Sciatic nerve (tissue), 2 donors: ENCODE data around the gene SMAD2. TPM values are rescaled to one million over a fixed set of nuclear protein-coding genes. Genes with fewer than 3 reads are reported as not detected.
A peak's percentile ranks its signal among the peaks of the same experiment; 100 is the strongest.

ENCODE experiments used
- ATAC-seq: fragments of 200-7000 bp; cut with Tn5 transposase; one replicate; pipeline ENCODE4 v1.9.1; 2020; ENCODE audit warnings: mild to moderate bottlenecking, moderate library complexity
- DNase-seq: peaks from one replicate; pipeline ENCODE4 v3.0.0-alpha.2; 2020; ENCODE audit warnings: low spot score
- intact Hi-C: fragments of 100-400 bp; cut with DNase I; formaldehyde crosslinking; loops from one replicate; pipeline ENCODE4 v1.14.2; 2022
- total RNA-seq: library from RNA; stranded (reverse); fragmentation: NEBNext Ultra II Directional; extraction: Animal tissue kit (Norgen Biotek cat#: 25700); gene quantifications from one replicate; pipeline ENCODE4 v1.2.1, GENCODE V29; 2021
- donor health status: DM: no; HTN: no; CAD: no.
- donor health status: DM: no; HTN: no; CAD: no.

SMAD2 gene
- total RNA-seq, 1 donor from 2014 or later, result 170 TPM

DNA sequence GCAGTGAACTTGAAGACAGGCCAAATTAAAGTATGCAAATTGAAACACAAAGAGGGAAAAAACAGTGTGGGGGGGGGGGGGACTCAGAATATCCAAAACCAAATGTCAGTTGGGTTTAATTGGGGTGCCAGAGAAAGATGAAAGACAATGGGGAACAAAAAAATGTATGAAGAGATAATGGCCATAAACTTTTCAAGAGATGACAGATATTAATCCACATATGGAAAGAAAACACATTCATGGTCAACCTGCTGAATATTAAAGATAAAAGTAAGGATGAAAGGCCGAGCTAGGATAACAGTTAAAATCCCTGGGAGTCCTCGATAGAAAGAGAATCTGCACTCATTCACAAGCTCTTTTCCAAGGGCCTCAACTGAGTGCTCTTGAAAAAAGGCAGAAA, 26.6 kb downstream of the SMAD2 start:
- intact Hi-C loops, result no loop called here
- no peak for DNase-seq
- ATAC-seq, result no peak

DNA sequence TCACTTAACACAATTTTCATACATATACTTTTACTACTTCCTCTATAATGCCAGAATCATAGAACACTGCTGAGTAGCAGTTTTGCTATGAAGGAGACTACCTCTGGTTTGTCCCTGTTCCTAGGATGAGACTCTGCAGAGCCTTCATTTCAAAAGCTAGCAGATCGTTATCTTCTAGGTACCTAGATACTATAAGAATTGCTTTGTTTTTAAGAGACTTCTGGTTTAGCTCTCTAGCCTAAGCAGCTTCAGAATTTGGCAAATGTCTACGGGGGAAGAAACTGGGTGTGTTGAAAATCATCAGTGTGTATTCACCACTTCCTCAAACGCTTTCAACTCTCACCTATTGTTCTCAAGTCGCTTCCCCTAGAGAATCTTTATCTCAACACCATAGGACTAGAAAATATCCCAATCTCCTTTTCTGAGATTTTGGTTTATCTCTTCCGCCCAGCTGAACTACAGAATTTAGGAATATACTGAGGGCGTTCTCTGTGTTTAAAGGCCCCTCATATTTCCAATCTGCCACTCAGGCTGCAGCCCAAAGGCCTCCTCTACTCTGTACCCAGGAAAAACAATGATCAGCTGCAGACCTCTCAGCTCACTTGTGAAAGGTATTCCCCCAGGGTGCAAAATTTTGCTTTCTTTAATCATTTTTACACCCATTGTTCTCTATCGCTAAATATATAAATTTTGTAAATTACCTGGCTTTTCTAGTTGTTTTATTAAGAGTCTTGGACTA, 28.7 kb downstream of the SMAD2 start:
- ATAC-seq, result peak; percentile 42
- DNase-seq, result no peak
- intact Hi-C loops, result no loop called here

DNA sequence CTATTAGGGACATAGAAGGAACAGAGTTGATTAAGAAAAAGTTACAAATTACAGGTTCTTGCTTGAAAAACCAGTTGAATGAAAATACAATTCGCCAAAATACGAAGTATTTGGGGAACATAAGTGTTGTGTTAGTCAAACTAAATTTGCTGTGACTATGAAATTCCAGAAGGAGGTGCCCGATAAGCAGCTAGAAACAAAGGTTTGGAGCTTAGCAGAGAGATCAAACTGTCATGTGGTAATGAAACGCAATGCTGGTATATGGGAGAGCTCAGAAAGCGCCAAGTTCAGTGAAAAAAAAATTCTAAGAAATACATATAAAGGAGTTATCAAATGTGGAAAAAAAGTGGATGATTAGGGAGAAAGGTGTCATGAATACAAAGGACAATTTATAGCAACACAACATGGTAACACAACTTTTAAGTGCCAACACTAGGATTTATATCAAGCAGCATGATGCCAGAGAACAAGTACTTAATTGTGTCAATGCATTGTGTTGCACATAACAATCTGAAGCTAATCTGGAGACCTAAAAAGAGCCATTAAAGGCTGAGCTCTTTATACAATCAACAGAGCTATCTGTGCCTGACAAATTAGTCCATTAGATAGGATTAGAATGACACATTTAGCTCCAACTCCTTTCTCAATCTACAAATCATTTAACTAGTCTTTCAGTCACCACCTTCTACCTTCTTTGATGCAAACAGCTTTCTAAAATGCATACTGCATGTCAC, 31.2 kb downstream of the SMAD2 start:
- DNase-seq (no peak), ATAC-seq (no peak)
- intact Hi-C loops, result no loop called here

DNA sequence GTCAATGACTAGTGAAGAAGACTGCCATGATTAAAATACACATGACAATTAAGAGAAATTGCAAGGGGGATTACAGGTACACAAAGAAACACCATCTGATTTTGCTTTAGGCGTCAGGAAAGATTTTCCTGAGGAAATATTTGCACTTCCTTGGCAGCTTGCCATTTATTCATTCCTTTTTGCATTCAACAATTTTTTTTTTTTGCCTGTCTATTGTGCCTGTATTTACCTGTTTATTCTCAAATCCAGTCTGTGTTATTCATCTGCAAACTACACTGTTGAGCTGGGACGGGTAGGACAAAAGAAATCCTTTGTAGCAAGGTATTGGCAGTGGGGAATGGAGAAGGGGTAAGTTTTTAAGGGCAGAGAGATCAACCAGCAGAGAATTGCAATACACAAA, 31.8 kb downstream of the SMAD2 start:
- intact Hi-C loops, result no loop called here
- ATAC-seq (no peak), DNase-seq (no peak)

DNA sequence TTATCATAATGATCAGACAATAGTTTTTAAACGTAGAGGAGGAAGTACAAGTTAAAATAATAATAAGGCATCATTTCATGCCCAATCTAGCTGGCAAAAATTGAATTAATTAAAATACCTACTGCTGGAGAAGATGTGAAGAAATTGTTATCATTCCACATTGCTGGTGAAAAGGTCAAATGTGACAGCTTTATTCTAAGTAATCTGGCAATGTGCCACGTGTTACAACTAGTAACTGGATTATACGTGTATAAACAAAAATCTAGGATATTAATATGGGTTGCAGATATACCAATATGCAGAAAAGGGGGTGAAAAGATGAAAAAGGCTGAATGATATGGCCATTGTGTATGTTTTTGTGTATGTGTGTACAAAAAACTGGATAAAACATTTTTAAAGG, 32.4 kb downstream of the SMAD2 start:
- ATAC-seq, result no peak
- no peak for DNase-seq
- intact Hi-C loops, result no loop called here

DNA sequence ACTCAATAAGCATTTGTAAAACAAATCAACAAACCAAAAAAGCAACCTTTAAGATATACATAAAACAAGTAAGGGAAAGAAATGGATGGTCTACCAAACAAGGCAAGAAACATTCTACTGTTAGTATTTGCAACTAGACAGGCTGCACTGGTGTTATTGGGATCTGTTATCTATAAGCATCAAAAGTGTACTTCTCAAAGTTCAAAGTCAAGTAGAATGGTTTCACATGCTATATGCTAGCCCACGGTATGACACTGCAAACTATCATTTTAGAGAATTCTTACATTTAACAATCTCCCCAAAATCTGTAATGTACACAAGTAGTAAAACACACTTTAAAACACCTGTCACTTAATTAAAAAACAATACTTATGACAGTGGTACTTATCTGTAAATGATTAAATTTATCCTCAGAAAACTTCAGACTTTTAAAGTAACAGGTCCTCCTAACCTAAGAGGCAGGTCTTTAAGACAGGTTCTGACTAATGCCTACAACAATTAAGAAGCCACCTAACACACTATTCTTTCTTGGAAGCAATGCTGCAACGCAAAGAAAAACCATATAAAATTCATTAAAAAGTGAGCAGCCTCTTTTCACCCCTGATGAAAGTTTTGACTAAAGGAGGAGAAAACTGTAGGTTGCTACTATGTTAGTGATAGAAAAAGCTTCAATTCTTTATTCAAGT, 34.8 kb downstream of the SMAD2 start:
- DNase-seq (no peak), ATAC-seq (no peak)
- intact Hi-C loops, result no loop called here

DNA sequence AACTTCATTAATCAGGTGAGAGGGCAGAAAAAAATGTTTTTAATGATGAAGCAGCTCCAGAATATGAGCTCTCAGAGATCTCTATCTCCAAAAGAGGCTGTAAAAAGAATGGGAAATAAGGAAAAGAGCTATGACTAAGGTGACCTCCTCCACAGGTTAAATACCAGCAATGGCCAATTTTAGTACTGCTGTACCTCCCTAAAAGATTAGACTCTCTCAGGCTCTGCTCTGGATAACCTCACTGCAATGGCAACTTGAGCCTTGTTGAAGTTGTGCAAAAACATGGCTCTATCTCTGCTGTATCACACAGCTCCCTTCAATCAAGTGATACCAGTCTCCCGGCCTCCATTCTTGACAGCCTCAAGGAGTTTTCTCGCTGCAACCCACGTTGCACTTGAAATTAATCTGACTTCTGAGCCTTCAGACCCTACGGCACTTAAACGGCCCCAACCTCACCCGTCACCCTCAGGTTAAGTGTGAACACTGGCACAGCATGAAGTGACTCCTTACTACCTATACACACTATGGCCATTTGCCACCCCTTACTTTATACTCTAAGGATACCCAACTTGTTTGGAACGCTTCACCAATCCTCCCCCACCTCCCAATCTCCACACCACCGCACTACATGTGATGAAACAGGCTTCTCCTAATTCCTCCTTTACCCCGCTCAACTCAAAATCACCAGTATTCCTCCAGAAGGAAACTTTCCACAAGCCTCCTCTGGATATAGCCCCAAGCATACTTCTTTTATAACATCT, 36.3 kb downstream of the SMAD2 start:
- no peak for ATAC-seq
- DNase-seq, result no peak
- intact Hi-C loops, result no loop called here

DNA sequence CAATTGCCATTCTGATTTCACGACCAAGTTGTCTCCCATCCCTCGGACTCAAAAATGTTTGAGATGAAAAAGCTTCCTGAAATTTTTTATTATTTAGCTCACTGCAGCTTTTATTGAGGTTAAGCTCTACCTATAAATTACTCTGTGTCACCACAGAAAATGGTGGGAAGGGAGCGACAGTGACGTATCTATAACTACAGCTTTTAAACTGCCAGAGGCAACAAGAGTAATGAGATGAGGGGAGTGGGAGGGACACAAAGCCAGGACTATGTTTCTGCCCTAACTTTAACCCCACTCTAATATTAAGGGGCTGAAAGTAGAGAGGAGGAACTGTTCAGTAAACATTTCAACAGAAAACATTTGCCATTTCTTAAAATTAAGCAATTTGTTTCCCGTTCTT, 37.4 kb downstream of the SMAD2 start:
- ATAC-seq (no peak), DNase-seq (no peak)
- intact Hi-C loops, result no loop called here

DNA sequence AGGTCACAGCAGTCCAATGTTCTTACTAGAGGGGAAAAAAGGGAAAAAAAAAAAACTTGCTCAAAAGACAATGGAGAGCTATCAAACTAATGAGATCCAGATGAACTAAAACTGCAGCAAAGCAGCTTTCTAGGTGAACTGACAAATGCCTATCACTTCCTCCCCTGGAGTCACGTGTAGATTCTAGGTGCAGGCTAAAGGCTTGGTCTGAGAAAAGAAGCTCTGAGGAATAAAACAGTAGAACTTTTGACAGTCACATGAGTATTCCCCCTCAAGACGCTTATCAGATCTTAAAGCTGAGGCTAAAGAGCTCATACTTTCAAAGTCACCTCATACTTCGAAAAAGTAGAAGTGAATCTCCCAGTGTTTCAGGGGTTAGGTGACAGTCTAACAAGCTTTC, 42.3 kb downstream of the SMAD2 start:
- no peak for DNase-seq
- intact Hi-C loops, result no loop called here

DNA sequence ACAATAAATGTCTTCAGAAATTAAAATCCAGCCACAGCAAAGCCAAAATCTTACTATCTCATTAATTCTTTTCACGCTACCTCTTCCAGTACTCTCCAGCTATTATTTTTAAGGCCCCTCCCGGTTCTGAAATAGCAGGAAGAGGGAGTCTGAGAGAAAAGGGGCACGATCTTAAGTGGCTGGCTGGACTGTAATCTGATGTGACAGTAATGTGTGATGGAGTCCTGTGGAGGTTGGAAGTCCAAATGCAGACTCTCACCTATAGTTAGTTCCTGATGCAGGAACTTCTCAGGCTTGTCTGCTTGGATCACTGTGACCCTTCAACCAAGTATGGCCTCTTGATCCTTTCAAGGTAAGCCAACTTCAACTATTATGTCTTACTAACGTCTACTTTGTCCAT, 43.2 kb downstream of the SMAD2 start:
- intact Hi-C loops, result no loop called here
- DNase-seq (no peak), ATAC-seq (no peak)

More for the DNA sequence above, 42.3 kb downstream of the SMAD2 start:
- ATAC-seq, result no peak

DNA sequence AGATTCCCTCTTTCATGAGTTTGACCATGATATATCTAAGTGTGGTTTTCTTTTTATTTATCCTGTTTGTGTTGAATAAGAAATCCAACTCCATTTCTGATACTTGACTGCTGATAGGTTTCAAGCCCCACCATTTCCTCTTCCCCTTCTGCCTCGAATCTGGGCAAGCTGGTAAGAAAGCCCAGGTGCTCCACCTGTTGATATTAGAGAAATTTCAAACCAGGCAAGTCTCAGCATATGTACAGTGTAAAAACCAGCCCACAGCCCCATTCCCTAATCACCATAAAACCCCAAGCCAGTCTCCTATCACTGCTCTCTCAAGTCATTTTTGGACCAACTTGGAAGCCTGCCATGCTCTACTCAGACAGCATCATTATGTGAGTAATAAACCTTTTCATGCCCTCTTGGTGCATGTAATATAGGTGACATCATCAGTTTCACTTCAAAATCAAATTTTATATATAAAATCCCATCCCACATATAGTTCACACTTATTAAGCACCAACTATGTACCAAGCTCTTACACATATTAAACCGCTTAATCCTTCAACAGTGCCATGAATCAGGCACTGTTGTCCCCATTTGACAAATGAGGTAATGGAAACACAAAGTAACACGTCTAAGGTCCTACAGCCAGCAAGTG, 46.6 kb downstream of the SMAD2 start:
- no peak for ATAC-seq
- DNase-seq, result no peak
- intact Hi-C loops, result no loop called here

DNA sequence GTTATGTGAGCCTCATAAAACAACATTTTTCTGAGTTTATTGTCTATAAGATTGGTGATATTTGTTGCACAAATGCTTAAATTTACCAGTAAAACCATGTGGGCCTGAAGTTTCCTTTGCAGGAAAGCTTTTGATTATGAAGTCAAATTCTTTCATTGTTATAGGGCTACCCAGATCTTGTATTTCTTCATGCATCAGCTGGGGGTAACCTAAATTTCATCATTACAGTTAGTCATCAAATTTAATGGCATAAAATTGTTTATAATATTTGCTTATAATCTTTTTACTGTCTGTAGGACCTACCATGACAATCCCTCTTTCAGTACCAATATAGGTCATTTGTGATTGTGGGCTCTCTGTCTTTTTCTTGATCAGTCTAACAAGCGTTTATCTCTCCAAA, 47.8 kb downstream of the SMAD2 start:
- intact Hi-C loops, result no loop called here
- ATAC-seq (no peak), DNase-seq (no peak)

DNA sequence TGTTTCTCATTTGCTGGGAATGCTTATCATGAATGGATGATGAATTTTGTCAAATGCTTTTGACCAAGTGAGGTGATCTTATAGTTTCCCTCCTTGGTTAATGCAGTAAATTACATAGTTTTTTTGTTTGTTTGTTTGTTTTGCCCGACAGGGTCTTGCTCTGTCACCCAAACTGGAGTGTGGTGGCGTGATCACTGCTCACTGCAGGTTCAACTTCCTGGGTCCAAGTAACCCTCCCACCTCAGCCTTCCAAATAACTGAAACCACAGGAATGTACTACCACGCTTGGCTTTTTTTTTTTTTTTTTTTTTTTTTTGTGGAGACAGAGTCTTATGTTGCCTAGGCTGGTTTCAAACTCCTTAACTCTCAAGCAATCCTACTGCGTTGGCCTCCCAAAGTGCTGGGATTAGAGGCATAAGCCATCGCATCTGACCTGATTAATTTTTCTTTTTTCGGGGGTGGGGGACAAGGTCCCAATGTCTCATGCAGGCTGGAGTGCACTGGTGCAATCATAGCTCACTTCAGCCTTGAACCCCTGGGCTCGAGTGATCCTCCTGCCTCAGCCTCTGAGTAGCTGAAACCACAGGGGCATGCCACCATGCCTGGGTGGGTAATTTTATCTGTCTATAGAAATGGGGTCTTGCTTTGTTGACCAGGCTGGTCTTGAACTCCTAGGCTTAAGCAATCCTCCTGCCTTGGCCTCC, 48.6 kb downstream of the SMAD2 start:
- peak; percentile 20 for ATAC-seq
- intact Hi-C loops, result no loop called here
- DNase-seq, result no peak

DNA sequence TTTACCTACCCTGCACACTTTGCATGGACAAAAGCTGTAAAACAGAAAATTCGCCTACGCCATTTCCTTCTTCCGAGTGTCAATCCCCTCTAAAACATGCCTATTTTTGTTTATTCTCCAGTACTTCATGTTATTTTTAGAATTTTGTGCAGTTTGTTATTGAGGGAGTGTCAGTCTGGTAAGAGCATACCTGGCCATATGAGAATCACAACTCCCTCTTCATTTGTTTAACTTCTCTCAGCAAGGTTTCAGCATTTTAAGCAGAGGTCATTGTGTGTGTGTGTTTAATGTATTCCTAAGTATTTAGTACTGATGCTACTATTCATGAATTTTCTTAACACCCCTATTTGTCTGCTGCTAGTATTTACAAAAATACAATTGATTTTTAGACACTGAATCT, 49.4 kb downstream of the SMAD2 start:
- intact Hi-C loops, result no loop called here
- ATAC-seq (no peak), DNase-seq (no peak)

DNA sequence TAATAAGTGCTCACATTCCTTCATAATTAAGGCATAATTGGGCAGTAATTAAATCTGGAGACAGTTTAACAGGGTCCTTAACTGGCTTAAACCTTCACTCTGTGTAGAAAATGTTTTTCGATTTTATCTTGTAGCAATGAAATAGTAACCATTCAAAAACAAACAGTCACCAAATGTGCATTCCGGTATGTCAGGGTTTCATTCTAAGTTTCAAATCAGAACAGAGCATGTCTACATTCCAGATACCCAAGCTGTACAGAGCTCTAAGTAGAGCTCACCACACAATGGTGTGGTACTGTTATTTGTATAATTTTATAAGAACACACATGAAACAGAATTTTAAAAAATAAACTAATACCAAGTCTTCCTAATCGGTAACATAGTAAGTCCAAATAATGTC, 52.6 kb downstream of the SMAD2 start:
- ATAC-seq, result no peak
- intact Hi-C loops, result no loop called here

DNA sequence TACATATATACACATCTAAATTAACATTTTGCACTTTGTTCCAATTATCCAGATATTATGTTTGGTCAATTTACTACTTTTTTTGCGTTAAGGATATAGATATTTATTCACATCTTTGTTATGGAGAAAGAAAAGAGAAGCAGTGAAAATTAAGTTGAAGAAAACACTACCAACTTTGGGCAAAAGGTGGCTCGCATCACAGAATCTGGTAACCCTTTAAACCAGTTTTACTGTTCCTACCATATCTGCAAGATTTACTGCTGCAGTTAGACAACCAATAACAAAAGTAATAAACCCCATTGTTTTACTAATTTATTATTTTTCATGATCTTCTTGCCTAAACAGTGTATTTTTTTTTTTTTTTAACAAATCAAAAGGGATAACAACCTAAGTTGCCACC, 53.6 kb downstream of the SMAD2 start:
- intact Hi-C loops, result no loop called here
- DNase-seq (no peak), ATAC-seq (no peak)

More for the DNA sequence above, 52.6 kb downstream of the SMAD2 start:
- no peak for DNase-seq

DNA sequence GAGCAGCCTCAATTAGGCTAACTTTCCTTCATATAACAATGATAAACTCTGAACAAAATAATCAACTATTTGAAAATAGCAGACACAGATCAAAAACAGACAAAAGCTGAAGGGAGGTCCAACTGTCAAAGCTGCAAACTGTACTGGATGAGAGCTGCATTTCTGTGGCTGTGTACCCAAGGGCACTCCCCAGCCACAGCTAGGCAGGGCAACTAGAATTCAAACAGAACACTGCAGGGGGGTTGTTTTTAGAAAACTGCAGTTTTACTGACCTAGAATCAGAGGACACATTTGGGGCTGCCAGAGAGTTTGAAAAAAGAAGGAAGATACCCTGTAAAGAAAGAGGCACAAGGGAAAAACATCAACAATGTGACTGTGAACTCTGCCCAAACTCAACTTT, 56.8 kb downstream of the SMAD2 start:
- DNase-seq (no peak), ATAC-seq (no peak)
- intact Hi-C loops, result no loop called here

DNA sequence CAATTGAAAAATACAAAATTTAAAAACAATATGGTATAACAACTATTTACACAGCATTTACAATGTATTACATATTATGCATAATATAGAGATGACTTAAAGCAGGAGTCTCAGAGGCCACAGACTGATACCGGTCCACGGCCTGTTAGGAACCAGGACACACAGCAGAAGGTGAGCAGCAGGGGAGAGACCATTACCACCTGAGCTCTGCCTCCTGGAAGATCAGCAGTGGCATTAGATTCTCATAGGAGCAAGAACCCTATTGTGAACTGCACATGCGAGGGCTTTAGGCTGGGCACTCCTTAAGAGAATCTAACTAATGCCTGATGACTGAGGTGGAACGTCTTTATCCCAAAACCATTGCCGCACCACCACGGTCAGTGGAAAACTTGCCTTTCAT, 58.0 kb downstream of the SMAD2 start:
- ATAC-seq, result no peak
- intact Hi-C loops, result no loop called here
- no peak for DNase-seq

DNA sequence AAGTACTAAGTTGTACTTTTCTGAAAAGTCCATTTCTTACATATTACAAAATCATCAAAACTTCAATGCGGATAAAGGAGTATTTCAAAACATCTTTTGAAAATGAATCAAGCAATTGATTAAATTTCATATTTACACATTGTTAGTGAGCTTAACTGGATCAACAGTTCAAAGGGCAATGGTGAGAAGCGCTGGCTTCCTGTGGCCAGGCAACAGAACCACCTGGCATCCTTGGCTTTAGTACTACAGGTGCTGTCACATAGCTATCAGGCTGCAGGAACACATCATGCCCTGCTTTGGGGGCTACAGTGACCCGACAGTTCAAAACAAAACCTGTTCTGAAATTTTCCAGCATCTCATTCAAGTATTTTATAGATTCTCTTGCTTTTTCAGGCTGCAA, 59.2 kb downstream of the SMAD2 start:
- ATAC-seq (no peak), DNase-seq (no peak)
- intact Hi-C loops, result no loop called here
